Breast epithelium (tissue), 4 donors: ENCODE results near the gene PPP1R27. TPM values are rescaled to one million over a fixed set of nuclear protein-coding genes. Genes with fewer than 3 reads are reported as not detected.

Experiments
- DNase-seq, 2 donors: peaks; one replicate each; pipeline ENCODE4 v3.0.0-alpha.2; 2019; ENCODE audit warnings: low spot score in 2 of 2
- H3K27ac ChIP-seq, 2 donors: fragments of 200-600 bp; sonication (generic) in 1 of 2; one replicate each; pipeline ENCODE4 v1.5.1; 2016 to 2019; ENCODE audit warnings: mild to moderate bottlenecking in 1 of 2
- H3K27me3 ChIP-seq, 2 donors: fragments of 200-600 bp; sonication (generic) in 1 of 2; one replicate each; pipeline versions ENCODE4 v1.5.1 to v1.6.0; 2017 to 2019; ENCODE audit warnings: control low read depth in 1 of 2, mild to moderate bottlenecking in 1 of 2
- H3K36me3 ChIP-seq: fragments of 200-600 bp; one replicate; pipeline ENCODE4 v1.5.1; 2019
- H3K4me1 ChIP-seq, 2 donors: fragments of 200-600 bp; sonication (generic); one replicate each; pipeline ENCODE4 v1.5.1; 2016 to 2019; ENCODE audit warnings: control low read depth in 1 of 2
- H3K4me3 ChIP-seq, 3 donors: fragments of 200-600 bp; sonication (generic); 1 replicate in 2 of 3; 2 replicates in 1 of 3; pipeline ENCODE4 v1.5.1; 2016 to 2019; ENCODE audit warnings: mild to moderate bottlenecking in 3 of 3, moderate library complexity in 2 of 3
- H3K9me3 ChIP-seq, 2 donors: fragments of 200-600 bp; sonication (generic) in 1 of 2; one replicate each; pipeline ENCODE4 v1.5.1; 2016 to 2019; ENCODE audit warnings: control low read depth in 1 of 2
- CTCF ChIP-seq, 3 donors: fragments of 450-650 bp; IDR thresholded peaks; one replicate each; pipeline ENCODE4 v1.5.1; 2016 to 2017; ENCODE audit warnings: antibody characterized with exemption in 3 of 3, mild to moderate bottlenecking in 3 of 3, moderate library complexity in 3 of 3
- POLR2A ChIP-seq: fragments of 450-650 bp; IDR thresholded peaks from one replicate; pipeline ENCODE4 v1.6.1; 2016; ENCODE audit warnings: antibody characterized with exemption, mild to moderate bottlenecking, moderate library complexity
- POLR2AphosphoS5 ChIP-seq, 3 donors: sonication (generic); formaldehyde crosslinking; IDR thresholded peaks; one replicate each; pipeline ENCODE4 v1.6.1; 2017; ENCODE audit warnings: antibody characterized with exemption in 3 of 3
- intact Hi-C: fragments of 100-400 bp; cut with DNase I; formaldehyde crosslinking; loops from one replicate; pipeline ENCODE4 v1.15.1; 2023; ENCODE audit warnings: low total_unique reads
- total RNA-seq, 3 donors: library from RNA; depleted of rRNA; stranded (reverse); fragments of >200 nt; gene quantifications; one replicate each; pipeline ENCODE4 v1.1.0, GENCODE V29; 2016

PPP1R27 gene
- total RNA-seq, 3 donors from 2014 or later: not detected

DNA sequence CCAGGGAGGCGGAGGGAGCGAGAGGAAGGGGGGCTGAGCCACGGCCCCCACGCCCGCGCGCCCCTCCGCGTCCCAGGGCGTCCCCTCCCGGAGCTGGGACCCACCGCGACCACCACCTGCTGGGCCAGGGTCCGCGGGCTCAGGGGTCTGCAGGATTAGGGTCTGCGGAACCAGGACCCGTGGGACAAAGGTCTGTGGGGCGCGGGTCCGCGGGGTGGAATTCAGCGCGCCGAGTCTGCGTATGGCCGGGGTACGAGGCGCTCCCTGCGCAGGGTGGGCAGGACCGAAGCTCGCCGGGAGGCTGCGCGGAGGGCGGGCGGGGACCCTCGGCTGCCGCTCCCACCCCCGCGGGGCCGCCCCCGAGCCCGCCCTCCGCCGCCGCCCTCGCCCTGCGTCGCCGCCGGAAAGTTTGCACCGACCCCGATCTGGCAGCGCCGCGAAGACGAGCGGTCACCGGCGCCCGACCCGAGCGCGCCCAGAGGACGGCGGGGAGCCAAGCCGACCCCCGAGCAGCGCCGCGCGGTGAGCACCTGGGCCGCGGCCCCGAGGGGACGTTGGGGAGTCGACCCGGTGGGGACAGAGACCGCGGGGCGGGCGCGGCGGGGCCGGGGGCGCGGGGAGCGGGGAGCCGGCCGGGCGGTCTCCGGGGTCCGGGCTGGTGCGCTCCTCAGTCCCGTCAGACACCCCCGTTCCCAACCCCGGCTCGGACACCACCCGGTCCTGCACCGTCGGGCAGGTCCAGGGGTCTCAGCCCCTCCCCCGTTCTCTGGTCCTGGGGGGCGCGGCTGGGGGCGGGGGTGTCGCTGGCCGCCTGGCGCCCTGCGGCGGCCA is 30.9 kb downstream of the PPP1R27 start, which contains the start of gene GCGR:
Gene GCGR (plus strand): TSS at position 423 of the 831 bp plus-strand sequence. CDS start 4,869 bp downstream, outside the sequence.
- Histone ChIP-seq H3K4me3 (peak within 1 kb of the TSS in 2 of 3 donors; percentile 30 to 61), H3K9me3 (no peaks in the 10 kb centered on the region), H3K4me1 (peaks cover 6 to 12% of the 10 kb centered on the region in 2 donors), H3K27ac (no peak within 1 kb of the TSS), H3K27me3 (peaks cover 12 to 78% of the 10 kb centered on the region in 2 donors), H3K36me3 (no peaks in the 10 kb centered on the region)
- no peak for DNase-seq
- TF ChIP-seq POLR2AphosphoS5 (IDR thresholded peaks at IDR 0.05) (no peak), CTCF (IDR thresholded peaks at IDR 0.05) (no peak), POLR2A (no peak)
- intact Hi-C loops: no loop called here

DNA sequence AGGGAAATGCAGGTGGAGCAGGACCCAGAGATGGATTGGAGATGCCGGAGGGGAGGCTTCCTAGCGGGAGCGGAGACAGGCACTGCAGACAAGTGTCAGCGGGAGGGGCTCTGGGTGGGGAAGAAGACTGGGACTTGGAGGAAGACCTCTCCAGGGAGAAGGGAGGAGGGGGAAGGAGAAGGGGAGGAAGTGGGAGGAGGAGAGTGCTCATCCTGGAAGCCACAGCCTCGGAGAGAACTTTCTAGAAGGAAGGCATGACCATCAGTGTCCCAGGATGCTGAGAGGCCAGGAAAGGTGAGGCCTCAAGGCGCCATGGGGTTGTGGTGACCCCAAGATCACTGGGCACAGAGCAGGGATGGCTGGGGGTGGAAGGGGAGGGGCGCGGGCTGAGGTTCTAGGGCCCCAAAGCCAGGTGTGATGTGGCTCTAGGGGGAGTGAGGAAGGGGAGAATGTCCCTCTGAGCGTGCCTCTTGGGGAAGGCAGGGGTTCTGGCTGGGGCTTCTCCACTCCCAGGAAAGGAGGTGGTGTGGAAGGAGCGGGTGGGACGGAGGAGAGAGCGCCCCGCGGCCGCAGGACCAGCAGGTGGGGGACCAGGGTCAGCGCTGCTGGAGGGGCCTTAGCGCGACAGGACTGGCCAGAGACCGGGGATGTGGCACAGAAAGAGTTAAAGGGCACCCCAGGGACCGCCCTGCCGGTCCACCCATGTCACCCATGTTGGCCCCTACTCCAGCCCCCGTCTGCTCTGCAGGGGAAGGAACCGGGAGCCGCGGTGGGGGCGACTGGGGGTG is 31.8 kb downstream of the PPP1R27 start:
- TF ChIP-seq POLR2A: no peak
- TF ChIP-seq CTCF (IDR thresholded peaks at IDR 0.05): no peak
- TF ChIP-seq POLR2AphosphoS5 (IDR thresholded peaks at IDR 0.05): no peak
- Histone ChIP-seq H3K4me3 (peak overlapping the region in 1 of 3 donors; percentile 61), H3K9me3 (no peaks in the 10 kb centered on the region), H3K36me3 (no peaks in the 10 kb centered on the region), H3K4me1 (peaks cover 6 to 12% of the 10 kb centered on the region in 2 donors), H3K27me3 (peaks cover 12 to 78% of the 10 kb centered on the region in 2 donors), H3K27ac (no peak overlapping the region)
- intact Hi-C loops: no loop called here
- no peak for DNase-seq

GRCh38 chr17:81802048-81802758 is 32.6 kb downstream of the PPP1R27 start:
- Histone ChIP-seq H3K9me3 (no peaks in the 10 kb centered on the region), H3K27ac (no peak overlapping the region), H3K4me1 (peaks cover 6 to 12% of the 10 kb centered on the region in 2 donors), H3K27me3 (peaks cover 12 to 69% of the 10 kb centered on the region in 2 donors), H3K36me3 (no peaks in the 10 kb centered on the region), H3K4me3 (no peak overlapping the region)
- intact Hi-C loops: no loop called here
- no peak for TF ChIP-seq POLR2AphosphoS5 (IDR thresholded peaks at IDR 0.05)
- TF ChIP-seq CTCF (IDR thresholded peaks at IDR 0.05): no peak
- TF ChIP-seq POLR2A: no peak
- no peak for DNase-seq

GRCh38 chr17:81801327-81801726 is 33.5 kb downstream of the PPP1R27 start:
- peaks cover 6 to 12% of the 10 kb centered on the region in 2 donors for H3K4me1 ChIP-seq
- H3K9me3 ChIP-seq: no peaks in the 10 kb centered on the region
- no peak for TF ChIP-seq CTCF (IDR thresholded peaks at IDR 0.05)
- TF ChIP-seq POLR2A: no peak
- TF ChIP-seq POLR2AphosphoS5 (IDR thresholded peaks at IDR 0.05): no peak
- no peak overlapping the region for H3K27ac ChIP-seq
- no peak overlapping the region for H3K4me3 ChIP-seq
- intact Hi-C loops: no loop called here
- no peaks in the 10 kb centered on the region for H3K36me3 ChIP-seq
- H3K27me3 ChIP-seq: peaks cover 12 to 60% of the 10 kb centered on the region in 2 donors
- no peak for DNase-seq
